HepG2 (cell line): ENCODE measurements around the gene ATP9B.
"Not testable (repeated sequence)": the region's sequence is repeated elsewhere in the genome, so short reads cannot be mapped to it uniquely, and the experiment has no call there.

Experiments
- ZNF816 ChIP-seq: sonication (generic); formaldehyde crosslinking; IDR thresholded peaks from 2 replicates; pipeline ENCODE4 v1.8.0; 2022; ENCODE audit warnings: missing genetic modification reagents, mild to moderate bottlenecking, borderline replicate concordance
- TF ChIP-seq, protein P1 (sequence below): sonication (generic); formaldehyde crosslinking; IDR thresholded peaks from 2 replicates; pipeline ENCODE4 v1.4.0; 2020; ENCODE audit warnings: missing genetic modification reagents

DNA sequence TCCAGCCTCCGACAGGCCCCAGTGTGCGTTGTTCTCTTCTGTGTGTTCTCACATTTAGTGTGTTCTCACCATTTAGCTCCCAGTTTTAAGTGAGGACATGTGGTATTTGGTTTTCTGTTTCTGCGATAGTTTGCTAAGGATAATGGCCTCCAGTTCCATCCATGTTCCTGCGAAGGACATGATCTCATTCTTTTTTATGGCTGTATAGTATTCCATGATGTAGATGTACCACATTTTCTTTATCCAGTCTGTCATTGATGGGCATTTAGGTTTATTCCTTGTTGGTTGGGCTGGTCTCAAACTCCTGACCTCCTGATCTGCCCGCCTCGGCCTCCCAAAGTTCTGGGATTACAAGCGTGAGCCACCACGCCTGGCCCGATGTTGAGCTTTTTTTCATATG, 195.9 kb downstream of the ATP9B start:
- TF ChIP-seq, protein P1, sequence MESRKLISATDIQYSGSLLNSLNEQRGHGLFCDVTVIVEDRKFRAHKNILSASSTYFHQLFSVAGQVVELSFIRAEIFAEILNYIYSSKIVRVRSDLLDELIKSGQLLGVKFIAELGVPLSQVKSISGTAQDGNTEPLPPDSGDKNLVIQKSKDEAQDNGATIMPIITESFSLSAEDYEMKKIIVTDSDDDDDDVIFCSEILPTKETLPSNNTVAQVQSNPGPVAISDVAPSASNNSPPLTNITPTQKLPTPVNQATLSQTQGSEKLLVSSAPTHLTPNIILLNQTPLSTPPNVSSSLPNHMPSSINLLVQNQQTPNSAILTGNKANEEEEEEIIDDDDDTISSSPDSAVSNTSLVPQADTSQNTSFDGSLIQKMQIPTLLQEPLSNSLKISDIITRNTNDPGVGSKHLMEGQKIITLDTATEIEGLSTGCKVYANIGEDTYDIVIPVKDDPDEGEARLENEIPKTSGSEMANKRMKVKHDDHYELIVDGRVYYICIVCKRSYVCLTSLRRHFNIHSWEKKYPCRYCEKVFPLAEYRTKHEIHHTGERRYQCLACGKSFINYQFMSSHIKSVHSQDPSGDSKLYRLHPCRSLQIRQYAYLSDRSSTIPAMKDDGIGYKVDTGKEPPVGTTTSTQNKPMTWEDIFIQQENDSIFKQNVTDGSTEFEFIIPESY (CRISPR knock-in tag), result not testable (repeated sequence)
- TF ChIP-seq ZNF816 (CRISPR knock-in tag), result not testable (repeated sequence)
